Measurements from ENCODE around the gene PTPRT.
"Not testable (repeated sequence)": the region's sequence is repeated elsewhere in the genome, so short reads cannot be mapped to it uniquely, and the experiment has no call there.

The PTPRT gene

GRCh38 chr20:42959996-42960395 lies 229.7 kb downstream of the PTPRT start:
- DNase-seq = no peak

- no peak for DNase-seq
These were observed 231.2 kb downstream of the PTPRT start for GRCh38 chr20:42958367-42959069.

DNA sequence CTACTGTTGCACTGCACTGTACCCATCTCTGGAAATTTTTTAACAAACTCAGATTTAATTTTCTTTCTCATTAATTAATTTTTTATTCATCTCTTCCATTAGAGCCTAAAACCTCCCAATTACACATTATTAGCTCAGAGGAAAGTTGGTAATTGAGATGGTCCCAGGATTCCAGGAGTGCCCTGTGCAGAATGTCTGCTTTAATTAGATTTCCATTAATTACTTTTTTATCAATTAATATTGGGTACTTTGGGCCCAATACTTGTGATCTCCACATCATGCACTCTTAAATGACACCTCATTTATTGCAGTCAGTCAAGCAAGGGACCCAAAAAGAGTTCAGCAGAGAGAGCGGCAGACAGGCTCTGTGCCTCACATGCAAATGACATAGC lies 232.0 kb downstream of the PTPRT start:
- no peak for DNase-seq

GRCh38 chr20:42957018-42957703 lies 232.5 kb downstream of the PTPRT start:
- DNase-seq = no peak

DNA sequence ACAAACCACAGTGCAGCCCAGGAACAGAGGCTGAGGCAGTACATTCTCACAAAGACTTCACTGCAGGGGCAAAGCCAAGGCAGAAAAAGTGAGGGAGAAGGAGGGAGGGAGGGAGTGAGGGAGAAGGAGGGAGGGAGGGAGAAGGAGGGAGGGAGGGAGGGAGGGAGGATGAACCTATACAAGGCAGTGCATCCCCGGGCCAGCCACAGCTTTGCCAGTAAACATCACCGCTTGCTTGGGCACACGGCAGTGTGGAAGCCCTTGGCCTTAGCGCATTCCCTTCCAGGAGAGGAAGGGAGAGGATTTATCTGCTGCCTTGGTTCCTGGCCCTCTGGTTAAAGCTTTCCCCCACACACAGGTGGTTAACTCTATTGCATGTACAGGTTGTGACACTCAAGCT lies 234.0 kb downstream of the PTPRT start:
- DNase-seq = no peak

DNA sequence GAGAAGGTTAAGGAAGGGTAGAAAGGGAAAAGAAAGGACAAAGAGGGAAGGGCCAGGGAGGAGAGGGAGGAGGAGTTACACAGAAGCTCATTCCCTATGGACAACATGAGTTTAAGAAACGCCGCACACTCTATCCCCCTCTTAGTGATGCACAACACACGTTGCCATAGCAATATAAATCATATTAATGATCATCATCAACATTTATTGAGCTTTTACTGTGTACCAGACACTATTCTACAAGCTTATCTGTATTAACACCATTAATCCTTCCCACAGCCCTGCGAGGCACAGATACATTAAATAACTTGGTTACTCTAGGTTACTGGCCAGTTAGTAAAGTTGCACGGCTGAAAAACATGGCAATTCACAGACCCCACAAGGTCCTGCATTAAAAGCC lies 234.8 kb downstream of the PTPRT start:
- no peak for DNase-seq

GRCh38 chr20:42949950-42950349 lies 239.8 kb downstream of the PTPRT start:
- no peak for DNase-seq

DNA sequence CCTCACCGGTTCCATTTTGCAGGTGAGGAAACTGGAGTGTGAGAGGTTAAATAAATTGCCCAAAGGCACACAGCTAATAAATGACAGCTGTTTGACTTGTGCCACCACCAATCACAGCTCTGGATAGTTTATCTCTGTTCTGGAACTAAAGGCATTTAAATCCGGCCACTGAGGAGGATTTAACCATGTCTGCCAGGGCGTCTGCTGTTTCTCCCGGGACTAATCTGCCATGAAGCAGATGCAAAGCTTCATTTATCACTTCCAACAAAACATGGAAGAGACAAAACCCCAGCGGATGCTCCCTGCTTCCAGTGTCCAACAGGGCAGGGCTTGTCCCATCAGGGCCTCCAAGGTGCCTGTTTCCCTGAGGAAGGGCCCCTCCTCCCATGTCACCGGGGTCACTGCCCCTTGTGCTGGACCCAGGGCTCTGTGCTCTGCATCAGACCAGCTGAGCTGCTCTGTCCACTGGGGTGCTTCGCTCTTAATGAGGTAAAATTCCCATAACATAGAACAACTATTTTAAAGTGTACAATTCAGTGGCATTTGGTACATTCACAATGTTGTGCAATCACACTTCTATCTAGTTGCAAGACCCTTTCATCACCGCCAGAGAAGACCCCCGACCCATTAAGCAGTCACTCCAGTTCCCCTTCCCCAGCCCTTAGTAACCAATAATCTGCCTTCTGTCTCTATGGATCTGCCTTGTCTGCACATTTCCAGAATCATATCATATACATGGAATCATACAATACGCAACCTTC lies 244.3 kb downstream of the PTPRT start:
- DNase-seq = no peak

DNA sequence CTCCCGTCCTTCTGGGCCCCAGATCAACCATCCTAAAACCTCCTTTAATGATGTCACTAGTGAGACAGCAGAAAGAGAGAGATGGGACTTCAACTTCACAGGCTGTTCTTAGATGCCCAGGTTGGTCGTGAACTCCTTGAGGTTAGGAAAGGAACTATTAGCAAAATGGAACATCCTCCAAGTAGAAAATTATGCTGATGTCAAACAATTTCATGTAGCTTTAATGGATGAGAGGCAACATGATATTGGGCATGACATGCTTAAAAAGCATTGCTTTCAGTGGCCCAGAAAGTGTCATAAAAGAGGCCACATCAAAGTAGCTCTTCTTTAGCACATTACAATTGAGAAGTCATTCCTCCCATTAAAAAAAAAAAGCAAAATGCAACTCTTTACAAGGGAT lies 248.1 kb downstream of the PTPRT start:
- DNase-seq = no peak

- DNase-seq = no peak
These were observed 251.1 kb downstream of the PTPRT start for GRCh38 chr20:42938441-42939205.

GRCh38 chr20:42936482-42936881 lies 253.2 kb downstream of the PTPRT start:
- DNase-seq = no peak

- no peak for DNase-seq
These were observed 265.5 kb downstream of the PTPRT start for GRCh38 chr20:42924215-42924614.

GRCh38 chr20:42923348-42923918 lies 266.3 kb downstream of the PTPRT start:
- no peak for DNase-seq

DNA sequence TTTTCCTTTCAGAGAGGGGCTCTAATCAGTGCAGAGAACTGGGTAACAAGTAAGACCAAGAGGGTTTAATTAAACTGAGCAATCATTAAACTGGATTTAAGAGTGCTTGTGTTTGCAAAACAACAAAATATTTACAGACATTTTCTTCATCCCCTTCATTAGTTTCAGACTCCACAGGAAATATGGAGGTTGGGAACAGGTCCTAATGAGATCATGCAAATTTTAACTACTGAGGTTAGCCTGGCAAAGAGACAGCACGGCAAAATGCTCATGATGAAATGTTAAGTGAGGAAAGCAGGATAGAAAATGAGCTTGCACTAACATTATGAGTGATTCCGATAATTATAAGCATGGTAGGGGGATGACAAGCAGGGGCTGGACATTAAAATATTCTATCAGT lies 268.9 kb downstream of the PTPRT start:
- DNase-seq = no peak

DNA sequence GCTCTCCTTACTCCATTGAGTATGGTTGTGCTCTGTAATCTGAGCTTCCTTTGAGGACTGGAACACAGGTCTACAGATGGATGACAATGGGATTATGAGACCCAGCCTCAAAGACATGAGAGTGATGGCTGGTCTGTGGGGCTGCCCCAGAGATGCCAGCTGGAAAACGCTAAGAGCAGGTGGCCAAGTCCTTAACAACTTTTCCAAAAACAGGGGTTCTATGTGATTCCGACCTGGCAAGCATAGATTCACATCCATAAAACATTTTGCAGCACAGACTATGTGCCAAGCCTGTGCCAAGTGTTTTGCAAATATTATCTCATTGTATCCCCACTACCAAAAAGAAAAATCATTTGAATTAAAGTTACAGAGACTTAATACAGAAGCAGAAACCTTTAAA lies 270.4 kb downstream of the PTPRT start:
- DNase-seq = no peak

GRCh38 chr20:42915081-42915480 lies 274.6 kb downstream of the PTPRT start:
- no peak for DNase-seq

GRCh38 chr20:42914302-42914701 lies 275.4 kb downstream of the PTPRT start:
- DNase-seq = no peak

- DNase-seq = not testable (repeated sequence)
These were observed 278.9 kb downstream of the PTPRT start for GRCh38 chr20:42910808-42911207.

- no peak for DNase-seq
These were observed 282.0 kb downstream of the PTPRT start for GRCh38 chr20:42907730-42908129.

- no peak for DNase-seq
These were observed 283.6 kb downstream of the PTPRT start for GRCh38 chr20:42906120-42906519.

- DNase-seq = no peak
These were observed 287.2 kb downstream of the PTPRT start for GRCh38 chr20:42902509-42902908.

DNA sequence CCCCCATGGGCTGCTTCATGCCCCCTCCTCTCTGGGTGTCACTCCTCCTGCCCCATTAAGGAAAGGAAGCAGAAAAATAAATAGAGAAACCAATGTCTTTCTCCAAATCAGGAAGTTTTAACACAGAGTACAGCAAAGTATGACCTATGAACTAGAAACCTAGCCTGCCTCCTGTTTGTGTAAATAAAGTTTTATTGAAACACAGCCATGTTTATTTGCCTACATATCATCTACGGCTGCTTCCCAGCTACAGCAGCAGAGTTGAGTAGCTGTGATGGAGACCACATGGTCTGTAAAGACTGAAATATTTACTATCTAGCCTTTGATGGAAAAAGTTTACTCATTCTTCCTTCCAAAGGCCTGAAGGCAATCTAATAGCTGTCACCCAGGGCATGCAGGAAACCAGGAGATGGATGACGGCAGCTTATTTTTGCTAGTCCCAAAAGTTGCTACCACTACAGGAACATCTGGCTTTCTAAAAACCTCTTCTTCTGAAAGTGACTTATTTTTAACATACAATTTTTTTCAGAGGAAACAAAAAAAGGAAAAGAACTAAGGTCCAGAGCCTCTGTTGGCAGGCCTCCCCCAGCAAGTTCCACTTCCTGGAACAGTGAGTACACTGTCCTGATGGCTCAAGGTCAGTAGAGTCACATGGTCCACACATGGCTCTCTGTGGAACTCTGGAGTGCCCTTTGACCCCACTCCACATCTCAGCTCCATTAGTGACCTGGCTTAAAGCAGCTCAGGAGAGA lies 287.8 kb downstream of the PTPRT start:
- DNase-seq = no peak
